ENCODE results near the gene ASAP3. TPM values are rescaled to one million over a fixed set of nuclear protein-coding genes. Genes with fewer than 3 reads are reported as not detected.

ASAP3 gene
- total and polyA plus RNA-seq, 2 of the 13 experiments (the other 11 are each of a cell fraction or from before 2014, with no cell fraction given), result 32.6 to 37.0 TPM

- TF ChIP-seq ZNF646 (CRISPR knock-in tag; IDR thresholded peaks at IDR 0.05) (no peak), KDM2A (CRISPR knock-in tag; IDR thresholded peaks at IDR 0.05; ENCODE audit: borderline replicate concordance, low read depth) (peak; percentile 57; the same call in 1 of the 2 replicates), BCL6 (CRISPR knock-in tag; IDR thresholded peaks at IDR 0.05) (no peak), FOXC1 (CRISPR knock-in tag; IDR thresholded peaks at IDR 0.05; ENCODE audit: borderline replicate concordance) (no peak), FOXM1 (CRISPR knock-in tag; IDR thresholded peaks at IDR 0.05) (no peak)
These were observed 80.1 kb downstream of the ASAP3 start (continued) for GRCh38 chr1:23403735-23404486.

GRCh38 chr1:23403355-23403734, 80.6 kb downstream of the ASAP3 start:
- 98% methylated on average over 4 of the region's 4 CpGs for WGBS (ENCODE audit: low lambda C conversion rate)
- BruUV-seq (replicated peaks), result no TSS peak
- ChIA-PET POLR2A (interaction anchor here (1.4 kb wide), 1 partner anchor 35 kb away, joined by 4 read pairs; no protein-coding TSS in a partner anchor), CTCF (ENCODE audit: low intra/inter-chr PET ratio, low total read pairs) (interaction anchor here (1.1 kb wide), 1 partner anchor 426 kb away, joined by 4 read pairs; no protein-coding TSS in a partner anchor)
- DNase-seq (ENCODE audit: low spot score) (no peak), ATAC-seq (no peak), FAIRE-seq (no peak)
- no peak overlapping the region for H2AFZ ChIP-seq (ENCODE audit: low read length)
- H3K79me2 ChIP-seq (ENCODE audit: insufficient read depth, low read length), result no peaks in the 10 kb centered on the region
- in situ Hi-C loops (cut with HindIII; ENCODE audit: extremely low pct_ligation_motif_present, low pct_unique_long_range_greater_than_20kb) (no loop called here), intact Hi-C loops (cut with micrococcal nuclease; ENCODE audit: unreplicated experiment) (loop anchor here (1.0 kb wide), 1 partner anchor 34 kb away; the partner anchor contains the start of gene ZNF436)
- H3K9ac ChIP-seq (ENCODE audit: insufficient read depth, low read depth, low read length), result no peak overlapping the region
- H3K4me1 ChIP-seq (ENCODE audit: insufficient read depth, low read length), result no peaks in the 10 kb centered on the region
- H3K4me3 ChIP-seq (replicated peaks in 1 of 3; ENCODE audit: insufficient read depth in 1 of 3, low read depth in 2 of 3, low read length in 3 of 3), result no peak overlapping the region
- no peak overlapping the region for H3K27ac ChIP-seq (ENCODE audit: extremely low read length, insufficient read depth, low read length)
- H3K27me3 ChIP-seq (ENCODE audit: control insufficient read depth in 1 of 2, insufficient read depth in 2 of 2, low read length in 2 of 2), result no peaks in the 10 kb centered on the region
- no peaks in the 10 kb centered on the region for H3K9me3 ChIP-seq (ENCODE audit: low read length)
- TF ChIP-seq ZNF629 (CRISPR knock-in tag; conservative IDR thresholded peaks at IDR 0.05), result 0 out of 2 replicates have a peak, but pooled peaks have one; percentile 22
- no peak for TF ChIP-seq EED (CRISPR knock-in tag; IDR thresholded peaks at IDR 0.05)
- H3K36me3 ChIP-seq (replicated peaks in 1 of 2; ENCODE audit: control insufficient read depth in 1 of 2, insufficient read depth in 2 of 2, low read length in 2 of 2), result peaks cover 15 to 78% of the 10 kb centered on the region in 2 experiments
- no peaks in the 10 kb centered on the region for H4K20me1 ChIP-seq (ENCODE audit: insufficient read depth, low read length)
- no peak overlapping the region for H3K4me2 ChIP-seq (ENCODE audit: low read depth, low read length)

All from HepG2 (cell line).